Fibroblast of lung (primary cell): ENCODE data around the gene TNS3. TPM values are rescaled to one million over a fixed set of nuclear protein-coding genes. Genes with fewer than 3 reads are reported as not detected.

ENCODE experiments used
- DNase-seq, 2 donors: peaks; one replicate each; pipeline versions ENCODE4 v3.0.0 to v3.0.0-alpha.2; 2010; ENCODE audit warnings: low read depth in 2 of 2
- H2AFZ ChIP-seq: 2 replicates; pipeline ENCODE4 v1.5.1; 2012; ENCODE audit warnings: low read length, control low read depth, inconsistent platforms
- H3K27ac ChIP-seq: 2 replicates; pipeline ENCODE4 v1.5.1; 2011; ENCODE audit warnings: low read length, control low read depth; ENCODE audit not compliant: insufficient read depth
- H3K27me3 ChIP-seq: 2 replicates; pipeline ENCODE4 v1.5.1; 2011; ENCODE audit warnings: mild to moderate bottlenecking, low read length; ENCODE audit not compliant: control insufficient read depth, insufficient read depth
- H3K36me3 ChIP-seq: 2 replicates; pipeline ENCODE4 v1.5.1; 2011; ENCODE audit warnings: low read length; ENCODE audit not compliant: control insufficient read depth, insufficient read depth
- H3K4me1 ChIP-seq: 2 replicates; pipeline ENCODE4 v1.5.1; 2011; ENCODE audit warnings: low read length; ENCODE audit not compliant: control insufficient read depth, insufficient read depth; ENCODE audit errors: extremely low read depth
- H3K4me2 ChIP-seq: 2 replicates; pipeline ENCODE4 v1.5.1; 2011; ENCODE audit warnings: low read length, control low read depth; ENCODE audit not compliant: insufficient read depth; ENCODE audit errors: extremely low read depth
- H3K4me3 ChIP-seq, 4 experiments: fragments of 200-600 bp in 1 of 4; sonication (generic) in 1 of 4; replicated peaks in 1 of 4; 2 replicates each; pipeline ENCODE4 v1.5.1; 2011 to 2016; ENCODE audit warnings: low read length in 4 of 4, low read depth in 3 of 4, mild to moderate bottlenecking in 3 of 4, control low read depth in 2 of 4, inconsistent platforms in 1 of 4, mixed read lengths in 1 of 4; ENCODE audit not compliant: insufficient read depth in 1 of 4; ENCODE audit errors: control extremely low read depth in 1 of 4
- H3K79me2 ChIP-seq: 2 replicates; pipeline ENCODE4 v1.5.1; 2012; ENCODE audit warnings: mild to moderate bottlenecking, low read length, inconsistent platforms; ENCODE audit not compliant: control insufficient read depth, insufficient read depth
- H3K9ac ChIP-seq: 2 replicates; pipeline ENCODE4 v1.5.1; 2011; ENCODE audit warnings: mild to moderate bottlenecking, low read length, control low read depth; ENCODE audit not compliant: insufficient read depth
- H3K9me3 ChIP-seq: 2 replicates; pipeline ENCODE4 v1.5.1; 2012; ENCODE audit warnings: low read depth, low read length; ENCODE audit not compliant: control insufficient read depth, insufficient read depth
- H4K20me1 ChIP-seq: 2 replicates; pipeline ENCODE4 v1.5.1; 2011; ENCODE audit warnings: low read length; ENCODE audit not compliant: control insufficient read depth, insufficient read depth; ENCODE audit errors: extremely low read depth
- CTCF ChIP-seq, 2 donors: IDR thresholded peaks in 1 of 2; conservative IDR thresholded peaks in 1 of 2; 1 replicate in 1 of 2; 2 replicates in 1 of 2; pipeline ENCODE4 v1.5.1; 2011 to 2012; ENCODE audit warnings: low read length in 2 of 2, control low read depth in 1 of 2, inconsistent platforms in 1 of 2, low read depth in 1 of 2, mild to moderate bottlenecking in 1 of 2
- EZH2 ChIP-seq: IDR thresholded peaks from 2 replicates; pipeline ENCODE4 v1.5.1; 2012; ENCODE audit warnings: low read length, control low read depth, mild to moderate bottlenecking; ENCODE audit errors: missing control alignments
- polyA plus RNA-seq, 2 donors: library from polyadenylated mRNA; depleted of rRNA in 1 of 2; stranded (reverse) in 1 of 2; unstranded in 1 of 2; fragments of >200 nt; gene quantifications; 2 replicates each; pipeline ENCODE4 v1.2.1, GENCODE V29; 2011 to 2012; ENCODE audit warnings: missing spikeins in 1 of 2
- total RNA-seq: library from RNA; depleted of rRNA; stranded (reverse); fragments of >200 nt; gene quantifications from 2 replicates; pipeline ENCODE4 v1.2.1, GENCODE V29; 2014

Gene TNS3
- total and polyA plus RNA-seq, 2 donors (not counting 1 experiment from before 2014, with no cell fraction given), result 74.4 to 88.8 TPM

GRCh38 chr7:47478926-47479711 is 102.8 kb downstream of the TNS3 start:
- peaks cover 21% of the 10 kb centered on the region for H3K79me2 ChIP-seq
- peaks cover 1% of the 10 kb centered on the region for H3K36me3 ChIP-seq
- peaks cover 50% of the 10 kb centered on the region for H3K4me1 ChIP-seq
- H3K9ac ChIP-seq, result peak overlapping the region; percentile 37
- no peak overlapping the region for H3K27ac ChIP-seq
- DNase-seq, result no peak
- no peaks in the 10 kb centered on the region for H3K9me3 ChIP-seq
- no peak overlapping the region for H3K4me3 ChIP-seq
- no peak overlapping the region for H3K4me2 ChIP-seq
- no peak overlapping the region for H2AFZ ChIP-seq
- H3K27me3 ChIP-seq, result no peaks in the 10 kb centered on the region
- H4K20me1 ChIP-seq, result no peaks in the 10 kb centered on the region
- TF ChIP-seq EZH2 (no peak), CTCF (conservative IDR thresholded peaks at IDR 0.05 in 1 of 2, IDR thresholded peaks at IDR 0.05 in 1 of 2; ENCODE audit: low read depth in 1 of 2, low read length in 2 of 2) (no peak)

- Histone ChIP-seq H2AFZ (no peak overlapping the region), H3K4me2 (no peak overlapping the region), H3K79me2 (peaks cover 21% of the 10 kb centered on the region), H3K27ac (no peak overlapping the region), H3K9ac (no peak overlapping the region), H4K20me1 (no peaks in the 10 kb centered on the region), H3K4me1 (peaks cover 50% of the 10 kb centered on the region), H3K9me3 (no peaks in the 10 kb centered on the region), H3K27me3 (no peaks in the 10 kb centered on the region), H3K36me3 (peaks cover 1% of the 10 kb centered on the region), H3K4me3 (no peak overlapping the region)
- TF ChIP-seq EZH2 (no peak), CTCF (conservative IDR thresholded peaks at IDR 0.05 in 1 of 2, IDR thresholded peaks at IDR 0.05 in 1 of 2; ENCODE audit: low read depth in 1 of 2, low read length in 2 of 2) (no peak)
- DNase-seq, result peak; percentile 47 to 70
Observed at GRCh38 chr7:47478017-47478344, 103.9 kb downstream of the TNS3 start.

- Histone ChIP-seq H3K4me2 (no peak overlapping the region), H3K27me3 (no peaks in the 10 kb centered on the region), H3K9ac (no peak overlapping the region), H4K20me1 (no peaks in the 10 kb centered on the region), H3K27ac (no peak overlapping the region), H3K79me2 (peaks cover 21% of the 10 kb centered on the region), H3K4me1 (peaks cover 46% of the 10 kb centered on the region), H2AFZ (no peak overlapping the region), H3K4me3 (no peak overlapping the region), H3K36me3 (peaks cover 1% of the 10 kb centered on the region), H3K9me3 (no peaks in the 10 kb centered on the region)
- no peak for DNase-seq
- no peak for TF ChIP-seq EZH2
- TF ChIP-seq CTCF (conservative IDR thresholded peaks at IDR 0.05 in 1 of 2, IDR thresholded peaks at IDR 0.05 in 1 of 2; ENCODE audit: low read depth in 1 of 2, low read length in 2 of 2), result no peak
Observed at GRCh38 chr7:47477191-47478016, 104.5 kb downstream of the TNS3 start.
